Psoas muscle (tissue), 8 donors: ENCODE measurements around the gene ARMH3. TPM values are rescaled to one million over a fixed set of nuclear protein-coding genes. Genes with fewer than 3 reads are reported as not detected.

Source experiments
- ATAC-seq, 4 donors: fragments of 200-7000 bp; cut with Tn5 transposase; one replicate each; pipeline ENCODE4 v1.9.1; 2020; ENCODE audit warnings: moderate library complexity in 3 of 4, mild to moderate bottlenecking in 2 of 4
- DNase-seq, 2 donors: peaks; one replicate each; pipeline ENCODE4 v3.0.0-alpha.2; 2020
- H3K27ac ChIP-seq: fragments of 200-600 bp; one replicate; pipeline ENCODE4 v1.8.0; 2022
- H3K27me3 ChIP-seq, 3 donors: fragments of 200-600 bp in 1 of 3; one replicate each; pipeline versions ENCODE4 v1.6.1 to v1.8.0; 2013 to 2022; ENCODE audit warnings: low read length in 2 of 3, mild to moderate bottlenecking in 2 of 3, moderate library complexity in 1 of 3; ENCODE audit not compliant: insufficient read depth in 3 of 3
- H3K36me3 ChIP-seq, 2 donors: fragments of 200-600 bp in 1 of 2; one replicate each; pipeline versions ENCODE4 v1.6.1 to v1.8.0; 2013 to 2022; ENCODE audit warnings: low read depth in 1 of 2, mild to moderate bottlenecking in 1 of 2, moderate library complexity in 1 of 2; ENCODE audit not compliant: insufficient read depth in 1 of 2
- H3K4me1 ChIP-seq: fragments of 200-600 bp; one replicate; pipeline ENCODE4 v1.8.0; 2022
- H3K4me3 ChIP-seq: fragments of 200-600 bp; one replicate; pipeline ENCODE4 v1.8.0; 2022; ENCODE audit warnings: mild to moderate bottlenecking
- H3K9me3 ChIP-seq: fragments of 200-600 bp; one replicate; pipeline ENCODE4 v1.8.0; 2022
- CTCF ChIP-seq: fragments of 200-600 bp; IDR thresholded peaks from one replicate; pipeline ENCODE4 v1.8.0; 2022; ENCODE audit warnings: antibody characterized with exemption
- WGBS, 3 donors: extraction: QIAGEN DNeasy Blood & Tissue Kit; methylation state at CpG; one replicate each; pipeline versions ENCODE4 v1.1.6 to v1.1.7; 2013; 5-methylcytosine and 5-hydroxymethylcytosine counted together
- intact Hi-C, 2 donors: fragments of 100-400 bp; cut with DNase I; formaldehyde crosslinking; loops; one replicate each; pipeline versions ENCODE4 v1.11.0 to v1.14.2; 2022
- polyA plus RNA-seq, 3 donors: library from polyadenylated mRNA; stranded (reverse); fragments of 200-250 nt; gene quantifications; one replicate each; pipeline ENCODE4 v1.2.3, GENCODE V29; 2013
- total RNA-seq, 4 donors: library from RNA; stranded (reverse); fragmentation: NEBNext Ultra II Directional in 2 of 4; extraction: Animal tissue kit (Norgen Biotek cat#: 25700) in 2 of 4; gene quantifications; one replicate each; pipeline versions ENCODE4 v1.2.1 to v1.2.4, GENCODE V29; 2021 to 2023
- donor health status: healthy with polysubstance abuse.
- donor health status: DM: no; HTN: no; CAD: no; lungs with moderate emphysema.
- donor health status: Bipolar disorder and iron deficiency.
- donor health status: healthy.
- donor health status: DM: yes; HTN: yes; CAD: no.
- donor health status: DM: no; HTN: no; CAD: no.
- donor health status: DM: no; HTN: no; CAD: no.
- donor health status: DM: yes; HTN: yes; CAD: no.

The ARMH3 gene
- total and polyA plus RNA-seq, 7 donors = 14.1 to 38.7 (median 22.9) TPM

- H3K27me3 ChIP-seq = no peaks in the 10 kb centered on the region
- 73 to 74% (median 73%) methylated on average over 3 of the region's 3 CpGs for WGBS, 3 donors
- H3K4me3 ChIP-seq = no peak overlapping the region
- H3K36me3 ChIP-seq = no peaks in the 10 kb centered on the region
- no peak for TF ChIP-seq CTCF
- DNase-seq (no peak), ATAC-seq (peak in 3 of 4 donors; percentile 54 to 62 (median 58))
- no peaks in the 10 kb centered on the region for H3K9me3 ChIP-seq
- intact Hi-C loops = loop anchor here in 1 of 2 donors (5.0 kb wide), 1 partner anchor 41 kb away; no protein-coding TSS in a partner anchor
- H3K27ac ChIP-seq = peak overlapping the region; percentile 73
- peaks cover 58% of the 10 kb centered on the region for H3K4me1 ChIP-seq
Measured at GRCh38 chr10:101938305-101939007, 117.5 kb downstream of the ARMH3 start.

GRCh38 chr10:101935431-101935830, 120.5 kb downstream of the ARMH3 start:
- Histone ChIP-seq H3K36me3 (peaks cover 0 to 4% of the 10 kb centered on the region in 2 donors), H3K27ac (peak overlapping the region; percentile 47), H3K4me3 (no peak overlapping the region), H3K4me1 (peaks cover 34% of the 10 kb centered on the region), H3K27me3 (no peaks in the 10 kb centered on the region), H3K9me3 (no peaks in the 10 kb centered on the region)
- ATAC-seq (no peak), DNase-seq (no peak)
- intact Hi-C loops = loop anchor here in 1 of 2 donors (5.0 kb wide), 1 partner anchor 38 kb away; no protein-coding TSS in a partner anchor
- 67 to 73% (median 68%) methylated on average over 2 of the region's 2 CpGs for WGBS, 3 donors
- TF ChIP-seq CTCF = no peak

- Histone ChIP-seq H3K27ac (peak overlapping the region; percentile 47), H3K36me3 (peaks cover 0 to 4% of the 10 kb centered on the region in 2 donors), H3K4me3 (no peak overlapping the region), H3K4me1 (peaks cover 30% of the 10 kb centered on the region), H3K9me3 (no peaks in the 10 kb centered on the region), H3K27me3 (no peaks in the 10 kb centered on the region)
- intact Hi-C loops = loop anchor here in 1 of 2 donors (5.0 kb wide), 1 partner anchor 37 kb away; no protein-coding TSS in a partner anchor
- WGBS, 3 donors = 71 to 77% (median 75%) methylated on average over 3 of the region's 3 CpGs
- ATAC-seq (no peak), DNase-seq (no peak)
- TF ChIP-seq CTCF = no peak
Measured at GRCh38 chr10:101934686-101935305, 121.2 kb downstream of the ARMH3 start.

DNA sequence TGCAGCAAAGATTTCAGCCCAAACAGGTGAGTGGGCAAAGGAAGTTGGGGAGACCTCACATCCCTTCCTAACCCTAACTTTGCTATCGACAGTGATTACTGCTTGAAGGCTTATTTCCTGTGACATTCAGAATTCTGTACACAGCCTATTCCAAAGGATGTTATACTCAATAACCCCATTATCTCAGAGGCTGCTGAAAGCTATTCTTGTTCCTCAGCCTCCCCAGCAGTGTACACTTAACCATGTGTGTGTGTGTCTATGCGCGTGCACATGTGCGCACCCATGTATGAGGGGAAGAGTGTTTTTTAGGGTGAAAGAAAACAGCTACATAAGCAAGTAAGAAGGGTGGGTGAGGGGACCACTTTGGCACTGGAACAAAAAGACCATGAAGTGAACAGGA, 122.0 kb downstream of the ARMH3 start:
- DNase-seq (no peak), ATAC-seq (no peak)
- H3K27ac ChIP-seq = no peak overlapping the region
- no peak overlapping the region for H3K4me3 ChIP-seq
- peaks cover 22% of the 10 kb centered on the region for H3K4me1 ChIP-seq
- 90 to 93% (median 92%) methylated on average over 4 of the region's 4 CpGs for WGBS, 3 donors
- peaks cover 0 to 4% of the 10 kb centered on the region in 2 donors for H3K36me3 ChIP-seq
- H3K27me3 ChIP-seq = no peaks in the 10 kb centered on the region
- intact Hi-C loops = no loop called here
- TF ChIP-seq CTCF = no peak
- no peaks in the 10 kb centered on the region for H3K9me3 ChIP-seq
